NCI-H2227 (cell line): ENCODE measurements around the gene NR1I3.
A peak's percentile ranks its signal among the peaks of the same experiment; 100 is the strongest.

Experiments
- DNase-seq: peaks from one replicate; lab custom pipeline; 2025; ENCODE audit not compliant: unreplicated experiment; lab: John Stamatoyannopoulos, UW

Gene NR1I3

DNA sequence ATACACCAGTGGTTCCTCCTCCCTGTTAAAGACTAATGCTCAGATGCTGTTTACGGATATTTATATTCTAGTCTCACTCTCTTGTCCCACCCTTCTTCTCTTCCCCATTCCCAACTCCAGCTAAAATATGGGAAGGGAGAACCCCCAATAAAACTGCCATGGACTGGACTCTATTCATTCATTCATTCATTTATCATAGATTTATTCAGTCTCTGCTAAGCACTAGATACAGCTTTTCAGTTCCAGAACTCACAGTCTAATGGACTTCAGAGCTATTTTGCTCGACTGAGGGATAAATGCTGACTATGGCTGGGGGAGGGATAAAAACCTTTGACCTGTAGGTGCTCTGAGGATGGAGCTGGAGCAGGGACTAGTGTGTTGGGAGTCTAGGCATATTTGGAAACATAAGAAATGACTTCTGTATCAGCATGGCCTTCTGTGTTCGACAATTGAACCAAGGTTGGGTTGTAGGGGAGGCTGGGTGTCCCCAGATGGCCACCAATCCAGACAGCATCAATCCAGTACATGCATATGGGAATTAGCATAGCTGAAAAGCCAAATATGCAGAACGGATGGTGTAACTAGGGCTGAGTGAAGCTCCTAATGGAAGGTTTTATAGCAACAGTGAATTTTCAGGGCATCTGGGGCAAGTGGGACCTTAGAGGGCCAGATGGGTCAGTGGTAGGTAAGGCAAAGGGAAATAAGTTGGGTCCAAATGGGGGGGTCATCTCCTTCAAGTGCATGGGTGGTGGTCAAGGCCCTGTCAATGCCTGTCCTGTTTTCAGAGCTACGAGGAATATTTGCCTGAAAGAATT lies 18.7 kb downstream of the NR1I3 start:
- DNase-seq = no peak

DNA sequence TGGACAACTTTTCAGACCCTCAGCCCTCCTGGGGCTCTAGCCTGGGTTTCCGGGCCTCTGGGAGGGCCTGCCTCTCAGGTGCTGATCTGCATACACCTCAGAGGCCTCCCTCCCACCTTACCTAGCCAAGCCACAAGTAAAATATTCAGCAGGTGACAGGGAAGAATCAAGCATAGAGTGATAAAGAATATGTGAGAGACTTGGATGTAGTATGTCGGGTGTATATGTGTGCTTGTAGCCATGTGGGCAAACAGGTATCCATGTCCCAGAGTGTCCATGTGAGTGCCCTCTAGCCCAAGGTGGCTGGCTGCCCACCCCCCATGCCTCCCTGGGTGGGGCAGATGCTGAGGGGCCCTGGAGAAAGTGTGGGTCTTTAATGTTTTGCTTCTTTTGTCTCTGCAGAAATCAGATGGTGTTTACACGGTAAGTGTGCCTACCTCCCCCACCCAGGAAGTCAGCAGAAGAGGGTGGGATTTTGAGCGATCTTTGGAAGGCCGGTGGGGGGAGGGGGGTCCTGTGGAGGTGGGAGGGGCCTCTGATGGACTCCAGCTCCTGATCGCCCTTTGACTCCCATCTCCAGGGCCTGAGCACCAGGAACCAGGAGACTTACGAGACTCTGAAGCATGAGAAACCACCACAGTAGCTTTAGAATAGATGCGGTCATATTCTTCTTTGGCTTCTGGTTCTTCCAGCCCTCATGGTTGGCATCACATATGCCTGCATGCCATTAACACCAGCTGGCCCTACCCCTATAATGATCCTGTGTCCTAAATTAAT lies 19.5 kb downstream of the NR1I3 start:
- DNase-seq = no peak

DNA sequence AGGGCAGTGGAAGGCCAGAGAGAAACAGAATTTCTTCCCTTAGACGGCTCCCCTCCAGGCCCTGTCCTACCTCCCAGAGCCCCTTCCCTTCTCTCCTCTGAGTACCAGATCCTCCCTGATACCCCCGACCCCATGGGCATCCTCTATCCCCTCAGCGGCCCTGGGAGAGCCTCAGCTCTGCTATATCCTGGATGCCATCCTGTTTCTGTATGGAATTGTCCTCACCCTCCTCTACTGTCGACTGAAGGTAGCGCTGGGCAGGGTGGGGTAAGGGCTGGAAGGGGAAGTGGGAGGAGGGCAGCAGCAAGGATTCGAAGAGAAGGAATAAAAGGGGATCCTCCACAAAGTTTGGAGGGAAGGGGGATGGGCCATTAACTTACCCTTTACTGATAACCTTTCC lies 20.2 kb downstream of the NR1I3 start:
- no peak for DNase-seq

- DNase-seq = no peak
Observed at GRCh38 chr1:161216945-161217712, 20.9 kb downstream of the NR1I3 start.

DNA sequence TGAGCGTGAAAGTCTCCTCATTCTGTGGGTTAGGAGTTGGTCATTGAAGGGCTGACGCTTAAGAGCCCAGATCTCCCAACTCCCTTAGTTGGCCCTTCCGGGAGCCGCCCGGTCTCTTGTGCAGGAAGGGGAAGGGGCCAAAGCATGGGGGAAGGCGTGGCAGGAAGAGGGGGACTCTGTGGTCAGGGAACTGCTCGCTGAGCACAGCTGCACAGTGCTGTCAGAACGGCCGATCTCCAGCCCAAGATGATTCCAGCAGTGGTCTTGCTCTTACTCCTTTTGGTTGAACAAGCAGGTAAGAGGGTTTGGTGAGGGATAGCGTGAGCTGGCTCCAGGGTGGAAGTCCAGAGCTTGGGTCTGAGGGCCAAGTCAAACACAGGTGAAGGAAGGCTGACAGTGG lies 22.9 kb downstream of the NR1I3 start, which contains the start of gene FCER1G:
Gene FCER1G, plus strand, starts transcription at position 220 of the 400 bp plus-strand sequence. Its CDS starts 27 bp downstream, at position 247.
- no peak for DNase-seq

DNA sequence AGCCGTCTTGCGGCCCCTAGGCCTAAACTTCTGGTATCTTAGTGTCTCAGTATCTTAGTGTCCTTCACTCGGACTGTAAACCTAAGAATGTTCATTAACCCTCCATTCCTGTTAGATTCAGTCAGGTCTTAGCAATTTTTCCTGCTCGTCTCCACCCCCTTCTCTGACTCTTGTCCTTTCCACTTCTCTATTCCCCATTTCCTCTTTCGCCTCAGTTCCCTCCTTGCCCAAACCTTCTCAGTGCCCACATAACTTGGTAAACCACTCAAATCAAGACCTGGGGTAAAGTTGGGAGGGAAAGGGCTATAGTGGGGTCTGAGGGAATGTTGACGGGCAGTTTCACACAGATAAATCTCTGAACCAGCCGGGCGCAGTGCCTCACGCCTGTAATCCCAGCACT lies 23.6 kb downstream of the NR1I3 start:
- DNase-seq = no peak

DNA sequence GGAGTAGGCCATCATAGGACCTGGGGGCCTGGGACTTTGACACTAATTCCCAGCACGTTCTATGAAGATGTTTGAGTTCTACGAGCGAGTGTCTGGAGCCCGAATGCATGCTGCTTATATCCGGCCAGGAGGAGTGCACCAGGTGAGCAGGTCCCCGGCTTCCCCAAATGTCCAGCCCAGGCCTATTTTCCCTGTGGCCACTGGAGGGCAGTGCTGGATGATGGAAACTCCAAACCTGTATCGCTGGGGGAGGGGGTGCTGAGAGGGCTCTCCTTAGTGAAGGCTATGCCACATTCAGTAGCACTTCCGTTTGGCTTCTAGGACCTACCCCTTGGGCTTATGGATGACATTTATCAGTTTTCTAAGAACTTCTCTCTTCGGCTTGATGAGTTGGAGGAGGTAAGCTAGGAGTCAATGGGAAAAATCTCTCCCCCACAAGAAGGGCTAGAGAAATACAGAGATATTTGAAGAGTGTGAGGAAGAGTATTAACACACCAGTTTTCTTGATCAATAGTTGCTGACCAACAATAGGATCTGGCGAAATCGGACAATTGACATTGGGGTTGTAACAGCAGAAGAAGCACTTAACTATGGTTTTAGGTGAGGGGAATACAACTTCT lies 28.1 kb downstream of the NR1I3 start:
- DNase-seq = peak; percentile 87

DNA sequence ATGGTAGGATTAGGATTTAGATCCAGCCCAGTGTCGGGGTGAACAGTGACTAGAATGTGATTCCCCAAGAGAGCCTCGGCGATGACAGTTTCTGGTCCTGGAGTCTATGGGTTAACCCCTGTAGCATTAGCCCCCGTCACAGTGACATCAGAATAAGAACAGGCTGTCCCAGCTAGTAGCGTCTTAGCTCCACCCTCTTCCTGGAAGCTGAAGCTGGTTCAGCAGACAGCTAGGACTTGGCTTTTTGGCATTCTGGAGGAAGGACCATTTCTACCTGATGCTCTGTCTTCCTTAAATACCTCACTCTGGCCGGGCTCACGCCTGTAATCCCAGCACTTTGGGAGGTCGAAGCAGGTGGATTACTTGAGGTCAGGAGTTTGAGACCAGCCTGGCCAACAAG lies 30.8 kb downstream of the NR1I3 start:
- DNase-seq = no peak

DNA sequence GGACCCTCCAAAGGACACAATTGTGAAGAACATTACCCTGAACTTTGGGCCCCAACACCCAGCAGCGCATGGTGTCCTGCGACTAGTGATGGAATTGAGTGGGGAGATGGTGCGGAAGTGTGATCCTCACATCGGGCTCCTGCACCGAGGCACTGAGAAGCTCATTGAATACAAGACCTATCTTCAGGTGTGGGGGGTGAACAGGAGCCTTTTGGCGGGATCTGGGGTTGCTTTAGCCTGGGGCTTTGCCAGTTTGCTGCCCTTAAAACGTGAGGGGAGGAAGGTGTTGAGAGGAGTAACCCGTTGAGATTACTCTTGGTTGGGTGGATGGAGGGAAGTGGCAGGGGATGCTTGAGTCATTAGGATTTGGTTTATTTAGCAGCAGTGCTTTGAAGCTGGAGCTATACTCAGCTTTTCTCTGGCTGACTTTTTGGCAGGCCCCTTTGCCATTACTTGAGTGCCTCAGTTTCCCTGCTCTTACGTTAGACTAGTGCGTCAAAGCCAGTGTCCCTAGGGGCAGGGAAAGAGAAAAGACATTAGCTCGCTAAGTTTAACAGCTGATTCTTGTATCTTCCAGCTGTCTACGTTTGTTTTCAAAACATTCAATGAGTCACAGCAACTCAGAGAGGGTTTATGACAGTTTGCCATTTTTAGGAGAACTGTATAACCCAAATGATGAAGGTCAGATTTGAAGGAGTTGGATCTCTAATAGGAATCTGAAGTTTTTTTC lies 31.4 kb downstream of the NR1I3 start:
- no peak for DNase-seq

- peak; percentile 99 for DNase-seq
Observed at GRCh38 chr1:161201836-161202712, 35.9 kb downstream of the NR1I3 start, which contains the start of gene NDUFS2. NDUFS2 (plus strand) TSS chr1:161202367; CDS start chr1:161202386, 19 bp downstream.

DNA sequence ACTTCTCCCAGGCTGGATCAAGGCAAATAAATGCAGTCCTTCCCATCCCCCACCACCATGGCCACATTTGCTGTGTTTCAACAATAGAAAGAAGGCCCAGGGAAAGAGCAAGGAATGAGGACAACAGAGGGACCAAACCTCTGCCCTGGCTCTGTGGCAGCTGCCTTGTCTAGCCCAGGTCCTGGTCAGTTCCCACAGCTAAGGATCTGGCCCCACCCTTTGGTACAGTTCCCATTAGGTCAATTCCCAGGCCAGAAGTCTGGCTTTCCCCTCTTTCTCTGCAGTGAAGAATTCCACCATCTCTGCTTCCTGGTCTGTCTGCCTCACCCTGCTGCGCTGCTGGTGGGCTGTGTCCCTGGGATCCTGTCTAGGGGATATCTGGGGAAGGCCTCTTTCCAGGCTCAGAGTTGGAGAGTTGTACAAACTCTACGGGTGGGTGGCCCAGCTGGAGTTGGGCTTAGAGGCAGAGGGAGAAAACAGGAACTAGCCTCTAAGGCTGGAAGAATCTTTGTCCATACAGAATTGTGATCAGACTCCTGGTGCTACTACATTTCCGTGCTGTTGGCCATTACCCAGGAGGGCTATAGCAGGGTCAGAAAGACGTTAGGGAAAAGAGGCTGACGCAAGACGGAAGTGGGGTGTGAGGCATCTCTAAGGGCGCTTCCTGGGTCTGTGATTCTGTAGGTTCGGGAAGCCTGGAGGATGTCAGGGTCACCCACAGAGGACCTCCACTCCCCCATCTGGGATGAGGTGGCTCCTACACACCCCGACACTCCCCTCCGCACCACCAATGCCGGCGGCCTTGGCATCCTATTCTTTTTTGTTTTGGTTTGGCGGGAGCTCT lies 36.8 kb downstream of the NR1I3 start:
- no peak for DNase-seq

DNA sequence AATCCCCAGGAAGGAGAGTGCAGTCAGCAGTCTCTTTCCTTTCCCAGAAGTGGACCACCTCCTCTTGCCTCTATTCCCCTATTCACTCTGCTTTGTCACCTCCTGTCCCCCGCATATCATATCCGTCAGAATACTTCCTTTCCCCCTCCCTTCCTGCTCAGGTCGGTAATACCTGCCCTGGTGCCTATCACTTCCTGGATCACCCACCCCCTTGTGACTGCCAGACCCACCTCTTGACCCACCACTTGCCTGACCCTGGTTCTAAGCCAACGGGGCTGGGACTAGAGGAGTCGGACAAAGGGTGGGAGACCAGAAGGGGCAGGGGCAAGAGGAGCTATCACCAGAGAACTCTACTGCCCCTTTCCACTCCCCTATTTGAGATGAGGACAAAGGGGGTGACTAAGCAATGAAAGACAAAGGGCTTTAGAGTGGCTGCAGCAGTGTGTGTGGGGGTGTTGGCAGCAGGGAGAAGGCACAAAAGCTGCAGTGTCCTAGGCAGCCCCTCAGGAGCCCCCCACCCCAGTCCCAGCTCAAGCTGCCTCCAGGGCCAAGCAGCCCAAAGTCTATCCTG lies 37.5 kb downstream of the NR1I3 start:
- no peak for DNase-seq

DNA sequence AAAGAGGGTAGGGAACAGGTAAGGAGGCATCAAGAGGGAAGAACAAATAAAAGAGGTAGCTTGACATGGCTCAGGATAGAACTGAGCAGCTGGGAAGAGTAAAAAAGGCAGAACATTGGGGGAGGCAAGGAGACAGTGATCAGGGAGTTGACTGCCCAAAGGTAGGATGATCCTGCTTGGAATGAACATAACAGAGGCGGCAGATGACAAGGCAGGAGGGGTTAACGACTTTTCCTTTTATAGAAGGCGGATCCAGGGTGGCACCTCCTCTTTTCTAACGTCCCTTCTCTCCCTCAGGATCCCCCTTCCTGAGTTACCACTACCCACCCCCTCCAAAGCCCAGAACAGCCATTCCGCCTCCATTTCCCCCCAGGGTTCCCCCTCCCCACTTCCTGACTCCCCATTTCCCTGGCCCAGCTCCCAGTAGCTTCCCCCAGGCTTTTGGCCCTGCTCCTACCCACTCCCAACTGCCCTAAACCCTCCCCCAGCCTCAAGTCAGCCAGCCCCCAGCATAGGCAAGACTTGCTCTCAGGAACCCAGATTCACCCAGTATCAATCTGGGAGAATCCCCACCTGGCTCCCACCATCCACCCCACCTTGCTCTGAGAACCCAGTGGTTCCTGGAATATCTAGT lies 38.4 kb downstream of the NR1I3 start:
- DNase-seq = no peak

GRCh38 chr1:161198897-161199431 lies 39.0 kb downstream of the NR1I3 start, which contains the start of gene ADAMTS4:
ADAMTS4 (minus strand) TSS chr1:161199054; CDS start chr1:161198627, 427 bp downstream.
- DNase-seq = no peak

DNA sequence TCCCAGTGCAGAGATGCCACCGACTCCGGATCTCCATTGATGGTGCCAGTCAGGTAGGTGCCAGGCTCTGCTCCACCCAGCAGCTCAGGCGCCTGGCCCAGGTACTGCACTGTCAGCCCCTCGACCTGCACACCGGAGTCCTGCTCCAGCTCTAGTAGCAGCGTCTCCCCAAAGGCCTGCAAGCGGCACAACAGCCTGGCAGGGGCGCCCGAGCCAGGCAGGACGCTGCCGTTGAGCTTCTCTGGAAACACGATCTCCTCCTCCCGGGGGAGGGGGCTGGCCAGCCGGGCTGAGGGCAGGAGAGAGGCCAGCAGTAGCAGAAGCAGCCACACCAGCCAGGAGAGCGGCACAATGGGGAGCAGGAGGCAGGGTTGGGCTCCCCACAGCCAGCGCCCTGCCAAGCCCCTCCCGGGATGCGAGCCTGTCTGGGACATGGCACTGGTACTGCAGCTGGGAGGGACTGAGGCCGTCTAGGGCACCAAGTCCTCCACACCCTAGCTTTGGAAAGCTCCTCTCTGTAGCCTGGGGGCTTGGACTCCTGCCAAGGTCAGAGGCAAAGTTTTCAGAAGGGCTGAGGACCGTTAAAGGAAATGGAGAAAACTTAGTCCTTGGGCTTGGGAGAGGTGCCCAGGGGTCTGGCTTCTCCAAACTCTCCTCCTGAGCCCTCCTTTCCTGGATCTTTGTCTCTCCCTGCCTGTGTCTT lies 39.7 kb downstream of the NR1I3 start:
- DNase-seq = peak; percentile 43

GRCh38 chr1:161197560-161198193 lies 40.3 kb downstream of the NR1I3 start:
- DNase-seq = no peak
